H9 (cell line): Measurements from ENCODE around the gene DTNBP1. TPM values are rescaled to one million over a fixed set of nuclear protein-coding genes. Genes with fewer than 3 reads are reported as not detected.
"Not testable (repeated sequence)": the region's sequence is repeated elsewhere in the genome, so short reads cannot be mapped to it uniquely, and the experiment has no call there.

Experiments
- DNase-seq: peaks from one replicate; pipeline ENCODE4 v3.0.0-alpha.2; 2017
- H2AFZ ChIP-seq: one replicate; pipeline ENCODE4 v1.6.1; 2013; ENCODE audit warnings: mild to moderate bottlenecking, low read length, control low read depth, moderate library complexity
- H2AK5ac ChIP-seq: 2 replicates; pipeline ENCODE4 v1.6.1; 2013; ENCODE audit warnings: low read length, control low read depth, mixed read lengths; ENCODE audit not compliant: insufficient read length
- H2BK120ac ChIP-seq: one replicate; pipeline ENCODE4 v1.6.1; 2013; ENCODE audit warnings: low read depth, mild to moderate bottlenecking, low read length, control low read depth, inconsistent platforms; ENCODE audit not compliant: poor library complexity, severe bottlenecking
- H2BK12ac ChIP-seq: 2 replicates; pipeline ENCODE4 v1.6.1; 2013; ENCODE audit warnings: low read length, control low read depth, mixed read lengths, low read depth; ENCODE audit not compliant: insufficient read length
- H2BK15ac ChIP-seq: 2 replicates; pipeline ENCODE4 v1.6.1; 2013; ENCODE audit warnings: low read depth, low read length, control low read depth
- H2BK20ac ChIP-seq: one replicate; pipeline ENCODE4 v1.6.1; 2013; ENCODE audit warnings: low read depth, mild to moderate bottlenecking, low read length, control low read depth, inconsistent platforms; ENCODE audit not compliant: poor library complexity, severe bottlenecking
- H2BK5ac ChIP-seq: 2 replicates; pipeline ENCODE4 v1.6.1; 2013; ENCODE audit warnings: low read length, control low read depth, mixed read lengths; ENCODE audit not compliant: insufficient read length
- H3K14ac ChIP-seq: 2 replicates; pipeline ENCODE4 v1.6.1; 2013; ENCODE audit warnings: low read length, control low read depth; ENCODE audit not compliant: insufficient read depth
- H3K18ac ChIP-seq: 2 replicates; pipeline ENCODE4 v1.6.1; 2013; ENCODE audit warnings: low read depth, mild to moderate bottlenecking, mixed read lengths, low read length, control low read depth; ENCODE audit not compliant: insufficient read length
- H3K23ac ChIP-seq: 2 replicates; pipeline ENCODE4 v1.6.1; 2013; ENCODE audit warnings: low read length, control low read depth, mixed read lengths, low read depth; ENCODE audit not compliant: insufficient read length
- H3K23me2 ChIP-seq: 2 replicates; pipeline ENCODE4 v1.6.1; 2013; ENCODE audit warnings: low read depth, mild to moderate bottlenecking, mixed read lengths, low read length, control low read depth; ENCODE audit not compliant: insufficient read length, poor library complexity, severe bottlenecking
- H3K27ac ChIP-seq: 2 replicates; pipeline ENCODE4 v1.5.1; 2013; ENCODE audit warnings: low read length, control low read depth, mixed read lengths, low read depth; ENCODE audit not compliant: insufficient read length
- H3K27me3 ChIP-seq: 2 replicates; pipeline ENCODE4 v1.6.1; 2013; ENCODE audit warnings: low read length, control low read depth, inconsistent platforms; ENCODE audit not compliant: insufficient read depth
- H3K4ac ChIP-seq: 2 replicates; pipeline ENCODE4 v1.6.1; 2013; ENCODE audit warnings: low read depth, mild to moderate bottlenecking, control low read depth, inconsistent platforms, low read length, moderate library complexity
- H3K4me1 ChIP-seq: 2 replicates; pipeline ENCODE4 v1.6.1; 2013; ENCODE audit warnings: low read length, control low read depth, inconsistent platforms; ENCODE audit not compliant: insufficient read depth
- H3K4me2 ChIP-seq: 2 replicates; pipeline ENCODE4 v1.6.1; 2013; ENCODE audit warnings: low read length, control low read depth, mixed read lengths; ENCODE audit not compliant: insufficient read length, insufficient read depth
- H3K56ac ChIP-seq: 2 replicates; pipeline ENCODE4 v1.6.1; 2013; ENCODE audit warnings: low read depth, mild to moderate bottlenecking, mixed read lengths, low read length, control low read depth; ENCODE audit not compliant: insufficient read length
- H3K79me1 ChIP-seq: 2 replicates; pipeline ENCODE4 v1.6.1; 2013; ENCODE audit warnings: low read depth, mild to moderate bottlenecking, moderate library complexity, low read length, control low read depth, inconsistent platforms; ENCODE audit not compliant: insufficient read depth, poor library complexity, severe bottlenecking
- H3K79me2 ChIP-seq: 2 replicates; pipeline ENCODE4 v1.6.1; 2013; ENCODE audit warnings: low read length, control low read depth, inconsistent platforms; ENCODE audit not compliant: insufficient read depth
- H3K9ac ChIP-seq: 2 replicates; pipeline ENCODE4 v1.6.1; 2013; ENCODE audit warnings: low read length, control low read depth, mixed read lengths; ENCODE audit not compliant: insufficient read length; ENCODE audit errors: extremely low read depth
- H3K9me3 ChIP-seq: one replicate; pipeline ENCODE4 v1.6.1; 2013; ENCODE audit warnings: low read depth, low read length, inconsistent platforms; ENCODE audit not compliant: control insufficient read depth
- H3T11ph ChIP-seq: one replicate; pipeline ENCODE4 v1.6.1; 2013; ENCODE audit warnings: mild to moderate bottlenecking, low read length, control low read depth, inconsistent platforms
- H4K20me1 ChIP-seq: one replicate; pipeline ENCODE4 v1.6.1; 2013; ENCODE audit not compliant: control insufficient read depth, insufficient read length, insufficient read depth
- H4K5ac ChIP-seq: 2 replicates; pipeline ENCODE4 v1.6.1; 2013; ENCODE audit warnings: low read depth, mild to moderate bottlenecking, mixed read lengths, low read length, control low read depth; ENCODE audit not compliant: insufficient read length
- H4K8ac ChIP-seq: replicated peaks from 2 replicates; pipeline ENCODE4 v1.6.1; 2013; ENCODE audit warnings: low read length, control low read depth, mixed read lengths, low read depth; ENCODE audit not compliant: insufficient read length
- H4K91ac ChIP-seq: 2 replicates; pipeline ENCODE4 v1.6.1; 2013; ENCODE audit warnings: low read depth, mild to moderate bottlenecking, moderate library complexity, mixed read lengths, low read length, control low read depth; ENCODE audit not compliant: insufficient read length
- H3K27ac Mint-ChIP-seq, 3 experiments: 2 replicates in 2 of 3; 3 replicates in 1 of 3; pipeline ENCODE4 v1.8.0; 2020 to 2021; ENCODE audit warnings: mixed read lengths in 3 of 3, mild to moderate bottlenecking in 1 of 3, moderate library complexity in 1 of 3
- H3K27me3 Mint-ChIP-seq: 2 replicates; pipeline ENCODE4 v1.8.0; 2021; ENCODE audit warnings: low read depth, mild to moderate bottlenecking, moderate library complexity, mixed read lengths
- H3K36me3 Mint-ChIP-seq, 3 experiments: 2 replicates in 2 of 3; 3 replicates in 1 of 3; pipeline ENCODE4 v1.8.0; 2020 to 2021; ENCODE audit warnings: low read depth in 3 of 3, mixed read lengths in 3 of 3; ENCODE audit not compliant: insufficient read depth in 1 of 3
- H3K4me1 Mint-ChIP-seq, 2 experiments: 2 replicates each; pipeline ENCODE4 v1.8.0; 2020; ENCODE audit warnings: mixed read lengths in 2 of 2
- H3K4me3 Mint-ChIP-seq, 2 experiments: 2 replicates in 1 of 2; 3 replicates in 1 of 2; pipeline ENCODE4 v1.8.0; 2020 to 2021; ENCODE audit warnings: mild to moderate bottlenecking in 2 of 2, mixed read lengths in 2 of 2, moderate library complexity in 1 of 2
- H3K9me3 Mint-ChIP-seq, 2 experiments: 2 replicates in 1 of 2; 3 replicates in 1 of 2; pipeline ENCODE4 v1.8.0; 2020; ENCODE audit warnings: mild to moderate bottlenecking in 2 of 2, mixed read lengths in 2 of 2, moderate library complexity in 1 of 2
- CTCF ChIP-seq: fragments of 200-600 bp; sonication (generic); conservative IDR thresholded peaks from 3 replicates; pipeline ENCODE4 v1.8.0; 2021; ENCODE audit warnings: antibody characterized with exemption, mild to moderate bottlenecking
- WGBS: extraction: QIAGEN DNeasy Blood & Tissue Kit; methylation state at CpG from one replicate; pipeline ENCODE4 v1.1.7; 2013; ENCODE audit warnings: missing lambda C conversion rate, low lambda C conversion rate, mixed read lengths; ENCODE audit not compliant: insufficient read length; ENCODE audit errors: extremely low coverage; 5-methylcytosine and 5-hydroxymethylcytosine counted together
- total RNA-seq: library from RNA; stranded (reverse); gene quantifications from 2 replicates; pipeline ENCODE4 v1.2.1, GENCODE V29; 2021

The DTNBP1 gene
- total RNA-seq, 1 experiment from 2014 or later, result 12.9 TPM

- no peaks in the 10 kb centered on the region; the same call in 1 of the 2 replicates for H3K4me1 ChIP-seq
- no peak overlapping the region for H3K14ac ChIP-seq
- Mint-ChIP-seq H3K27me3 (no peaks in the 10 kb centered on the region; the same call in 1 of the 2 replicates), H3K9me3 (peaks cover 0 to 5% of the 10 kb centered on the region in 2 experiments; a peak in 3 of 5 replicates), H3K4me1 (peaks cover 2 to 20% of the 10 kb centered on the region in 2 experiments), H3K36me3 (peaks cover 0 to 4% (median 0%) of the 10 kb centered on the region in 3 experiments; a peak in 2 of 7 replicates), H3K27ac (no peak overlapping the region), H3K4me3 (no peak overlapping the region)
- H3K18ac ChIP-seq, result no peak overlapping the region
- H3K23me2 ChIP-seq, result no peaks in the 10 kb centered on the region
- H3K27ac ChIP-seq, result no peak overlapping the region
- no peak overlapping the region for H3K56ac ChIP-seq
- H2BK12ac ChIP-seq, result no peak overlapping the region
- no peaks in the 10 kb centered on the region for H3K27me3 ChIP-seq
- H3T11ph ChIP-seq, result no peak overlapping the region
- H3K23ac ChIP-seq, result no peak overlapping the region
- H3K79me2 ChIP-seq, result no peaks in the 10 kb centered on the region
- no peak overlapping the region for H2AK5ac ChIP-seq
- no peak overlapping the region for H4K8ac ChIP-seq
- no peaks in the 10 kb centered on the region for H3K79me1 ChIP-seq
- H3K9ac ChIP-seq, result no peak overlapping the region
- no peaks in the 10 kb centered on the region for H4K20me1 ChIP-seq
- H4K91ac ChIP-seq, result no peak overlapping the region
- H2BK15ac ChIP-seq, result no peak overlapping the region
- H2BK20ac ChIP-seq, result no peak overlapping the region
- H2AFZ ChIP-seq, result no peak overlapping the region
- no peak overlapping the region for H3K4ac ChIP-seq
- H2BK5ac ChIP-seq, result no peak overlapping the region
- no peak overlapping the region for H3K4me2 ChIP-seq
- H2BK120ac ChIP-seq, result no peak overlapping the region
- H4K5ac ChIP-seq, result no peak overlapping the region
- no peak for DNase-seq
- no CpG with 5 or more reads among the region's 4 CpGs for WGBS
- no peaks in the 10 kb centered on the region for H3K9me3 ChIP-seq
- no peak for TF ChIP-seq CTCF
Measured at GRCh38 chr6:15544321-15544900, 118.4 kb downstream of the DTNBP1 start.

- not testable (repeated sequence) for H2BK12ac ChIP-seq, H2BK20ac ChIP-seq, H3K27ac ChIP-seq, H3K4ac ChIP-seq, H4K8ac ChIP-seq, H2BK5ac ChIP-seq, H3K9me3 ChIP-seq, H3K27me3 ChIP-seq, H3T11ph ChIP-seq, H3K9ac ChIP-seq, H3K79me1 ChIP-seq, H3K4me1 ChIP-seq, H4K5ac ChIP-seq, H2BK120ac ChIP-seq, H3K4me2 ChIP-seq, H2AK5ac ChIP-seq, H2BK15ac ChIP-seq, H3K23ac ChIP-seq, H3K14ac ChIP-seq, H3K4me3 Mint-ChIP-seq, H3K27ac Mint-ChIP-seq, H3K18ac ChIP-seq, H2AFZ ChIP-seq, H3K79me2 ChIP-seq, H3K36me3 Mint-ChIP-seq, H3K9me3 Mint-ChIP-seq, H3K27me3 Mint-ChIP-seq, H3K56ac ChIP-seq, DNase-seq, H4K91ac ChIP-seq, H3K23me2 ChIP-seq, H4K20me1 ChIP-seq
- WGBS, result no CpG with 5 or more reads among the region's 5 CpGs
- peaks cover 2 to 20% of the 10 kb centered on the region in 2 experiments; a peak in 3 of 4 replicates for H3K4me1 Mint-ChIP-seq
Measured at GRCh38 chr6:15543332-15543917, 119.4 kb downstream of the DTNBP1 start.
